CD4-positive, alpha-beta T cell treated with Interleukin-1 beta for 1 hour (primary cell): Measurements from ENCODE around the gene BIRC3.
A peak's percentile ranks its signal among the peaks of the same experiment; 100 is the strongest.
"Not testable (repeated sequence)": the region's sequence is repeated elsewhere in the genome, so short reads cannot be mapped to it uniquely, and the experiment has no call there.

Experiments
- DNase-seq, 2 donors: peaks; one replicate each; pipeline ENCODE4 v3.0.0-alpha.2; 2020 to 2022

Gene BIRC3

DNA sequence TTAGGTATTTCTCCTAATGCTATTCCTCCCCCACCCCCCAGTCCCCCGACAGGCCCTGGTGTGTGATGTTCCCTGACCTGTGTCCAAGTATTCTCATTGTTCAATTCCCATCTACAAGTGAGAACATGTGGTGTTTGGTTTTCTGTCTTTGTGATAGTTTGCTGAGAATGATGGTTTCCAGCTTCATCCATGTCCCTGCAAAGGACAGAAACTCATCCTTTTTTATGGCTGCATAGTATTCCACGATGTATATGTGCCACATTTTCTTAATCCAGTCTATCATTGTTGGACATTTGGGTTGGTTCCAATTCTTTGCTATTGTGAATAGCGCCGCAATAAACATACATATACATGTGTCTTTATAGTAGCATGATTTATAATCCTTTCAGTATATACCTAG, 20.5 kb upstream of the BIRC3 start:
- DNase-seq: not testable (repeated sequence)

GRCh38 chr11:102300837-102301236, 16.4 kb upstream of the BIRC3 start:
- peak; percentile 60 to 67 for DNase-seq

DNA sequence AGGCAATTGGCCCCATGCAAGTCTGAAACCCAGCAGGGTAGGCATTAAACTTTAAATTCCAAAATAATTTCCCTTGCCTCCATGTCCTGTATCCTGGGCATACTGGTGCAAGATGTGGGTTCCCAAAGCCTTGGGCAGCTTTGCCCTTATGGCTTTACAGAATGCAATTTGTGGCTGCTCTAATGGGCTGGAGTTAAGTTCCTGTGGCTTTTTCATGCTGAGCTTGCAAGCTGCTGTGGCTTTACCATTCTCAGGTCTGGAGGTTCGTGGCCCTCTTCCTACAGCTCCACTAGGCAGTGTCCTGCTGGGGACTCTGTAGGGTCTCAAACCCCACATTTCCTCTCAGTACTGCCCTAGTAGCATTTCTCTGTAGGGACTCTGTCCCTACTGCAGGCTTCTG, 15.0 kb upstream of the BIRC3 start:
- DNase-seq: no peak

GRCh38 chr11:102304686-102305085, 12.6 kb upstream of the BIRC3 start:
- no peak for DNase-seq

DNA sequence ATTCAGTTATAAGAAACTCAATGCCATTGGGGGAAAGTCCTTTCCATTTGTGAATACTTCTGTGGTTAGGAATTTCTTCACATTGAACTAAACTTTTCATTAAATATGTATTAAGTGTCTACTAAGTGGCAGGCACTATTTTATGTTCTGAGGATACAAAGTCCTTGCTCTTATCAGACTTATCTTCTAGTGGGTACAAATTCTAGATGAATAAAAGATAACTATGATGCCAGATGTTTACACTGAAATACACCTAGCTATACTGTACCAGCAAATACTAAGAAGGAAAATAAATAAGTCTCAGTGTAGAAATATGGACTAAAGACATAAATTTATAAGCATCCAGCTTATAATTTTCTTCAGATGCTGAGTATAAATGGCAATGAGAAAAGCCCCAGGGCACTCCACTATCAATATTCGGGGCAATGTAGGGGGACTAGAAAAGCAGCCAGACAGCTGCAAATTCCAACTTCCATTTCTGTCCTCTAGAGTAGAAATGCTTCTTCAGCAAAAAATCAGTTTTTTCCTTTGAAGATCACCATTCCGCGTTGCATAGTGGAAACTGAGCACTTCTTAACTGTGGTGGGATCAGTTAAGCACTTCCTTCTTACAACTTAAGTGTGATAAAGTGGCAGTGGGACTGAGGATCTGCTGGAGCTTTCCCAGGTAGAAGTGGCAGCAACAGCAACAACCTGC, 11.8 kb upstream of the BIRC3 start:
- DNase-seq: no peak

- no peak for DNase-seq
These were observed 11.2 kb upstream of the BIRC3 start for GRCh38 chr11:102306048-102306597.

- DNase-seq: peak; percentile 69 to 76
These were observed 10.2 kb upstream of the BIRC3 start for GRCh38 chr11:102306817-102307726.

DNA sequence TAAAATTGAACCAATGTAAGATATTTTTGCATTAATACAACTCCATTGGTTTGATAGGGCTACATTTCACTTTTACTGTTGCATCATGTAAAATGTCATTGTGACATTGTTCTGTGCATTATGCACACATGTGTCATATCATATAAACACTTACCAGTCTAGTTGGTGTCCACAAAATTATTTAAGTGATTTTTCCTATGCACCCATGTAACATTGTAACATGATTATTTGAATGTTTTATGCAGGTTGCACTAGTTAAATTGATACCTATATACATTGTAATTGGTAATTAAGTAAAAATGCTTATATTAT, 9.6 kb upstream of the BIRC3 start:
- no peak for DNase-seq

DNA sequence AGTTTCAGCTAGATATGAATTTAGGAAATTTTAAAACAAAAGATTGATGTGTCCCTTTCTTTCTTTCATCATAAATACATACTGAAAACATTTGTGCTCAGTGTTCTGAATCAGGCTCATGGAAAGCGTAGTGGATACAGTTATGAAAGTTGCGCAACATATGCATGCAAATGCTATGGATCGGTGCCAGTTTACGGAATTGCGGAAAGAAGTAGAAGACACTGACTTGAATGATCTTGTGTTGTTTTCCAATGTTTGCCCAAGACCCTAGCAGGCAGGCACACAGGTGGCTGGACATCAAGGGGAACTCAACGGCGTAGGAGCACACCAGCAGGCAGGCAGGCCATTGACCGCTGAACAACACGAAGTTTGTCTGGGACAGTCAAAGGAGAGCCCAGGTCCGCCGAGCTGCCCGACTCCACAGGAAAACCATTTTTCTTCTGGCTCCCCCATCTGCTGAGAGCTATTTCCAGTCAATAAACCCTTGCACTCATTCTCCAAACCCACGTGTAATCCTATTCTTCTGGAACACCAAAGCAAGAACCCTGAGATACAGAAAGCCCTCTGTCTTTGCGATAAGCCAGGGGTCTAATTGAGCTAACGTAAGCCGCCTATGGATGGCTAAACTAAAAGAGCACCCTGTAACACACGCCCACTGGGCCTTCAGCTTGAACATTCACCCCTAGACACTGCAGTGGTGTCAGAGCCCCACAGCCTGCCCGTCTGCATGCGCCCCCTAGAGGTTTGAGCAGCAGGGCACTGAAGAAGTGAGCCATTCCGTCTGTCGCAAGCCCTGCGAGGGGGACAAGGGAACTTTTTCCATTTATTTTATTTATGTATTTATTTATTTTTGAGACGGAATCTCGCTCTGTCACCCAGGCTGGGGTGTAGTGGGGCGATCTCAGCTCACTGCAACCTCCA, 7.4 kb upstream of the BIRC3 start:
- DNase-seq: no peak

DNA sequence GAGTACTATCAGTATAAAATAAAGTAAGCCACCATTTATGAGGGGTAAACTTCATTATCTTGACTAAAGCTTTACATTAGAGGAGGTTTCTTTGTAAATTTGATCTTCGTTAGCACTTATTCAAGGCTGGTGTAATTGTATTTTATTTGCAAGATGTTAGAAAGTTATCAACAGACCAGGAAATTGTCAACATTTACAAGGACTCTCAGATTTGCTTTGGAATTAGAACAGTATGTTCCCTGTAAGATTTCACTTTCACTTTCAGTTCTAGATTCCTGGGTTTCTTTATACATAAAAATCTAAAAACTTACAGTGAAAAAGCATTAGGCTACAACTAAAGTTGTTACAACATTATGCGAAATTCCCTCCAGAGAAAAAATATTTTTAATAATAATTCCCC, 4.6 kb upstream of the BIRC3 start:
- DNase-seq: no peak

- DNase-seq: peak in 1 of 2 donors; percentile 48
These were observed 3.9 kb upstream of the BIRC3 start for GRCh38 chr11:102313238-102313940.

GRCh38 chr11:102314784-102315183, 2.5 kb upstream of the BIRC3 start:
- DNase-seq: no peak

DNA sequence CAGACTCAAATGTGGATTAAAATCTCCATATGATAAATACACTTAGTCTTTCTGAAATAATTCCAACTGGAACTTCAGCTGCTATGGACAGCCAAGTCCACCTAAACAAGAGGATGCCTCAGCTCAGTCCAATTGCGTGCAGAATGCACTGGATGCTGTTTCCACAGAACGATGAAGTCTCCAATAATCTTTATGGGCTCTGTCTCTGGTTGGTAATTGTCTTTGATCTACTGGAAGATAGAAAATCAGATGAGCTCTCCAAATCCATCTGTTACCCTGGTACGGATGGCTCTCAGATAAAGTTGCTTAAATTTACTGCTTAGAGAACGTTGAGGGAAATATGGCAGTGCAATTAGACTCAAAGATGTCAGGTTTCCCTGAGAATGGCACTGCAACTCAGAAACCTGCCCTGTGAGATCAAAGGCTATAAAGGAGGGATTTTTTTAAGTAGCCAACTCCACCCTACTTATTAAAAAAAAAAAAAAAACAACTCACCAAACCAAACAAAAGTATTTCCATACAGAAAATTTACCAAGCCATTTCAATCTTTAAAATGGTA, 859 bp upstream of the BIRC3 start:
- DNase-seq: peak in 1 of 2 donors; percentile 50

DNA sequence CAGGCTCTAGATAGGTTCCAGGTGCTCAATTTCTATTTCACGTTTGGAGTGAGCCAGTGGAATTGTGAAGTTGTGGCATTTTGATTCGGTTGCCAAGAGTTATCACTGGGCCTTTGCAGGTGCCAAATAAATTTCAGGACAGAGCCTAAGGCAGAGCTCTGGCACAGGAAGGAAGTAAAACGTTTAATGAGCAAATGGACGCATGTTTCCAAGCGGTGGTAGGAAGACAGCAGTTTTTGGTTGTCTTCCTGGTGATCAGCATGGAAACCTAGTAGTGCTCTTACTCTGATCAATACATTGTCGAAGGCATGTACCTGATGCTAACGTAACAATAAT, 452 bp downstream of the BIRC3 start:
- DNase-seq: no peak

DNA sequence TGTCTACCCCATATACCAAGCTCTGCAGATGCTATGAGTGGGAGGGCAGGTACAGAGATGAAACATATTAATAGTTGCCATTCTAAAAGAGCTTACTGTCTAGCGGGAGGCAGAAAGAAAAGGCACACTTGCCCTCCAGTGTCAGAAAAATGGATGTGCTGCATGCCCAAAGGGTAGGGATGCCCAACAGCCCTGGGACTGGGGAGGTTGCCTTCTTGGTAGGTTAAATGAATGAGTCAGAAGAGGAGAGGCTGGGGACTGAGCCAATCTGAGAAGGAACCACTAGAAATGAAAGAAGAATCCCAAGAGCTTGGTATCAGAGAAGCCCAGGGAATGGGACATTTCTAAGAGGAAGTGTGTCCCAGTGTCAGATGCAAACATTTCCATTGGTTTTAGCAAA, 1.2 kb downstream of the BIRC3 start:
- peak; percentile 66 to 70 for DNase-seq

GRCh38 chr11:102319544-102319943, 2.3 kb downstream of the BIRC3 start:
- no peak for DNase-seq

- no peak for DNase-seq
These were observed 2.9 kb downstream of the BIRC3 start for GRCh38 chr11:102320188-102320587.

- DNase-seq: no peak
These were observed 3.4 kb downstream of the BIRC3 start for GRCh38 chr11:102320679-102321078.

DNA sequence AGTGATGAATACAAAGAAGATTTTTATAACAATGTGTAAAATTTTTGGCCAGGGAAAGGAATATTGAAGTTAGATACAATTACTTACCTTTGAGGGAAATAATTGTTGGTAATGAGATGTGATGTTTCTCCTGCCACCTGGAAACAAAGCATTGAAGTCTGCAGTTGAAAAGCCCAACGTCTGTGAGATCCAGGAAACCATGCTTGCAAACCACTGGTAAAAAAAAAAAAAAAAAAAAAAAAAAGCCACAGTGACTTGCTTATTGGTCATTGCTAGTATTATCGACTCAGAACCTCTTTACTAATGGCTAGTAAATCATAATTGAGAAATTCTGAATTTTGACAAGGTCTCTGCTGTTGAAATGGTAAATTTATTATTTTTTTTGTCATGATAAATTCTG, 5.3 kb downstream of the BIRC3 start:
- peak in 1 of 2 donors; percentile 52 for DNase-seq

DNA sequence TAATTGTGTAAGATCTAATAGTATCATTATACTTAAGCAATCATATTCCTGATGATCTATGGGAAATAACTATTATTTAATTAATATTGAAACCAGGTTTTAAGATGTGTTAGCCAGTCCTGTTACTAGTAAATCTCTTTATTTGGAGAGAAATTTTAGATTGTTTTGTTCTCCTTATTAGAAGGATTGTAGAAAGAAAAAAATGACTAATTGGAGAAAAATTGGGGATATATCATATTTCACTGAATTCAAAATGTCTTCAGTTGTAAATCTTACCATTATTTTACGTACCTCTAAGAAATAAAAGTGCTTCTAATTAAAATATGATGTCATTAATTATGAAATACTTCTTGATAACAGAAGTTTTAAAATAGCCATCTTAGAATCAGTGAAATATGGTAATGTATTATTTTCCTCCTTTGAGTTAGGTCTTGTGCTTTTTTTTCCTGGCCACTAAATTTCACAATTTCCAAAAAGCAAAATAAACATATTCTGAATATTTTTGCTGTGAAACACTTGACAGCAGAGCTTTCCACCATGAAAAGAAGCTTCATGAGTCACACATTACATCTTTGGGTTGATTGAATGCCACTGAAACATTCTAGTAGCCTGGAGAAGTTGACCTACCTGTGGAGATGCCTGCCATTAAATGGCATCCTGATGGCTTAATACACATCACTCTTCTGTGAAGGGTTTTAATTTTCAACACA, 6.4 kb downstream of the BIRC3 start:
- no peak for DNase-seq

DNA sequence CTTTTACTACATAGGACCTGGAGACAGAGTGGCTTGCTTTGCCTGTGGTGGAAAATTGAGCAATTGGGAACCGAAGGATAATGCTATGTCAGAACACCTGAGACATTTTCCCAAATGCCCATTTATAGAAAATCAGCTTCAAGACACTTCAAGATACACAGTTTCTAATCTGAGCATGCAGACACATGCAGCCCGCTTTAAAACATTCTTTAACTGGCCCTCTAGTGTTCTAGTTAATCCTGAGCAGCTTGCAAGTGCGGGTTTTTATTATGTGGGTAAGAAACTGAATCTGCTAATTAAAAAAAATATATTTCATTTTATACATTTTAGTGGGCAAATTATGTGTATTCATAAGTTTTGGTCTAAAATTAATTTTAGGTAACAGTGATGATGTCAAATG, 7.8 kb downstream of the BIRC3 start:
- no peak for DNase-seq
